Fibroblast of mammary gland (primary cell): ENCODE data around the gene CD34.

ENCODE experiments used
- DNase-seq: peaks from one replicate; pipeline ENCODE4 v3.0.0-alpha.2; 2010; ENCODE audit warnings: low read depth
- H3K4me3 ChIP-seq: 2 replicates; pipeline ENCODE4 v1.5.1; 2011; ENCODE audit warnings: low read depth, mild to moderate bottlenecking, low read length, moderate library complexity; ENCODE audit not compliant: control insufficient read depth
- CTCF ChIP-seq: conservative IDR thresholded peaks from 2 replicates; pipeline ENCODE4 v1.5.1; 2011; ENCODE audit warnings: low read depth, low read length, inconsistent platforms; ENCODE audit not compliant: control insufficient read depth, insufficient read depth

Gene CD34

GRCh38 chr1:207876131-207876530, 34.8 kb downstream of the CD34 start:
- peak; percentile 2 for TF ChIP-seq CTCF
- DNase-seq = no peak
- no peak overlapping the region for H3K4me3 ChIP-seq

GRCh38 chr1:207875532-207875931, 35.4 kb downstream of the CD34 start:
- no peak for TF ChIP-seq CTCF
- no peak for DNase-seq
- H3K4me3 ChIP-seq = no peak overlapping the region

- H3K4me3 ChIP-seq = no peak overlapping the region
- TF ChIP-seq CTCF = no peak
- no peak for DNase-seq
Observed at GRCh38 chr1:207873055-207873890, 37.7 kb downstream of the CD34 start.

- no peak for DNase-seq
- no peak overlapping the region for H3K4me3 ChIP-seq
- TF ChIP-seq CTCF = no peak
Observed at GRCh38 chr1:207872621-207873020, 38.3 kb downstream of the CD34 start.

GRCh38 chr1:207871117-207871649, 39.7 kb downstream of the CD34 start:
- no peak for DNase-seq
- no peak overlapping the region for H3K4me3 ChIP-seq
- TF ChIP-seq CTCF = no peak

GRCh38 chr1:207870306-207871031, 40.5 kb downstream of the CD34 start:
- TF ChIP-seq CTCF = no peak
- no peak for DNase-seq
- H3K4me3 ChIP-seq = no peak overlapping the region
